NCI-H1930 (cell line): ENCODE results near the gene TIMM10B.
"Not testable (repeated sequence)": the region's sequence is repeated elsewhere in the genome, so short reads cannot be mapped to it uniquely, and the experiment has no call there.

ENCODE experiments used
- DNase-seq, 2 experiments: peaks; one replicate each; lab custom pipeline; 2025; lab: John Stamatoyannopoulos, UW

TIMM10B gene

GRCh38 chr11:6505577-6506240, 24.4 kb downstream of the TIMM10B start:
- peak; percentile 7 to 15 for DNase-seq

DNA sequence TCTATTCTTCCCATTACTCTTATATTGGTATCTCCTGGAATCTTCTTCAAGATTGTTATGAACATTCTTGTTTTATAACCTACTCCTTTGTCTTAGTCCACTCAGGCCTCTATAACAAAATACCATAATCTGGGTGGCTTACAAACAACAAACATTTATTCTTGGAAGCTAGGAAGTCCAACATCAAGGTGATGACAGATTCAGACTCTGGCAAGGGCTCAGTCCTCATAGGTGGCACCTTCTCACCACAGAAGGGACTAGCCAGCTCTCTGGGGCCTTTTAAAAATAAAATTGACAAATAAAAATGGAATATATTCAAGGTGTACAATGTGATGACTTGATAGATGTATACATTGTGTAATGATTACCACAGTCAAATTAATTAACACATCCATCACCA, 35.6 kb downstream of the TIMM10B start:
- no peak for DNase-seq

DNA sequence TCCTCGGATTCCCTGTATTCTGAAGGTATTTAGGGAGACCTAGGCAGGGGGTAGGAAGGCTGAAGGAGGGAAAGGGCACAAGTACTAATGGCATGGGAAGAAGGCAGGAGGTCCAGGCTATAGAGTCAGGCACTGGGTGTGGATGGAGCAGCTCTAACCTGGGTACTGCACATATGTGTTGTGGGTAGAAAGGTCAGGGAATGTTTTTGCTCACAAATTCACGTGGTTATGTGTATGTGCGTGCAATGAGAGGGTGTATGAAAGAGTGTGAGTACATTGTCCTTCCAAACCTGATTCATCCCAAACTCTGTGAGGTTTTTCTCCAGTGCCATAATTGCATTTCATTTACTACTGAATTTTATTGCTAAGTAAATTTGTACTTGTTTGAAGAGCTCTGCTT, 39.0 kb downstream of the TIMM10B start:
- DNase-seq, result no peak

DNA sequence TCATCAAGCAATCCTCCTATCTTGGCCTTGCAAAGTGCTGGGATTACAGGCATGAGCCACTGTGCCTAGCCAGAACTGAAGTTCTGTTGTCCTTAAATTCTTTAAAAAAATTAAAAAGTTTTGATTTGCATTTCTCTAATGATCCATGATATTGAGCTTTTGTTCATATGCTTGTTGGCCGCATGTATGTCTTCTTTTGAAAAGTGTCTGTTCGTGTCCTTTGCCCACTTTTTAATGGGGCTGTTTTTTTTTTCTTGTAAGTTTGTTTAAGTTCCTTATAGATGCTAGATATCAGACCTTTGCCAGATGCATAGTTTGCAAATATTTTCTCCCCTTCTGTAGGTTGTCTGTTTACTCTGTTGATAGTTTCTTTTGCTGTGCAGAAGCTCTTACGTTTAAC, 40.6 kb downstream of the TIMM10B start:
- DNase-seq, result not testable (repeated sequence)

- no peak for DNase-seq
Measured at GRCh38 chr11:6523253-6523652, 42.0 kb downstream of the TIMM10B start.

DNA sequence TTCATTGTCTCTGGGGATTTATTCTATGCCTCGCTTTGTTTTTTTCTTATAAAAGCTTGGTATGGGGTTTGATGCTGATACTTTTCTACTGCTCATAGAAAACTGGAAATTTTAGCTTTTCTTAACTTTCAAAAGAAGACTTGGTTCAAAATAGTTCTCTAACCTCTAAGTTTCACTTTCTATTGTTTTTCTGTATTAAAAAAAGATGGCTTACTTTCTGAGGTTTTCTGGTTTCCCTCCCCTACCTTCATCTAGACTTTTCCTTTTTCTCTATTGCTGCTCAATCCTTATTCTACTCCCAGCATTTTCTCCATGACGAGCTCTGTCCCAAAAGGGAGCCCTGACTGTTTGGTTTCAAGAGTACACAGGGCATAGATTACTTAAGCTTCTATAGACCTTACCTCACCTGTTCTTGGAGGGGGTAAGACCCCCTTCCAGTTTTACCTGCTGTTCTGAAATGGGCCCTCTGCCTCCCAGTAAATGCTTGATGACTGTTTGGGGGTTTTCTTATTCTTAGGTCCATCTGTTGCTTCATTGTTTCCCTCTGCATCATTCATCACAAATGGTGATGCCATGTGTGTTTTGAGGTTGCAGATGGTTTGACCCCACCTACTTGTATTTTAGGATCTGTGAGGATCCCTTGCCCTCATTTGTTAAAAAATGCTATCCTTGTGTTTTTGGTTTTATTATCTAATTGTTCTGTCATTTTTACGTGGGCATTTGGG, 45.3 kb downstream of the TIMM10B start:
- no peak for DNase-seq

- no peak for DNase-seq
Measured at GRCh38 chr11:6529266-6529665, 48.0 kb downstream of the TIMM10B start.

DNA sequence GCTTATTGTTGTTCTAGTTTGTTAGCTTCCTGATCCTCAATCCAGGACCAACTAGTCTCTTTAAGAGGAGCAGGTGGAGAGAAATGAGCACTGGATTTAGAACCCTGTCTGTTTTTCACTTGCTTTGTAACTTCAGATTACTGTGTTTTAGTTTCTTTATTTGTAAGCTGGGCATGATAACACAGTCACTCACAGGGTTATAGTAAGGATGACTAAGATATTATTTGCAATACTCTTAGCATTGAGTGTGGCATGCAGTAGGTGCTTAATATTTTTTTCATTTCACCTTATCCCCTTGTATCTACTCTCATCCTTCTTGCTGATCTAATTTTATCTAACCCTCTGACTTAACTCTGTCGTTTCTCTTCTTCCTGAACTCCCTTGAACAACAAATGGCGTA, 49.5 kb downstream of the TIMM10B start:
- DNase-seq, result no peak

DNA sequence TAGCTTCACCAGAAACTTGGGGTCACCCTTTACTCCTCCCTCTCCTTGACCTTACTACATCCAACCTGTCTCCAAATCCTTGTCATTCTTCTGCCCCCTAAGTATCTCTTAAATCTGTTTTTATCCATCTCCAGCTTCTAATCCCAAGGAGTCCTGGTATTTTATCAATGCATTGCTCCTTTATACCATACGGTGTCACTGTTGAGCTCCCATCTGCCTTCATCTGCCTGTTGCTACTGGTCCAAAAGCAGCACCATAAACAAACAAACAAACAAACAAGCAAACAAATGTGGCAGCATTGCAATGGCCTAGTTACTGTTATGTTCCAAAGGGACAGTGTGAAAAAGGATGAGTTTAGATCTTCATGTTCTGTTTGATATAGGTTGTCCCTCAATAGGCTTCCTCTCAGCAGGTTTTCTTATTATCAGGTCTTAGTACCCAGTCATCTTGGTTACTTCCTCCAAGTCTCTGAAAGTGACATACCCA, 50.0 kb downstream of the TIMM10B start:
- DNase-seq, result peak in 1 of 2 experiments; percentile 19
